ENCODE results near the gene ATRAID. TPM values are rescaled to one million over a fixed set of nuclear protein-coding genes. Genes with fewer than 3 reads are reported as not detected.
A peak's percentile ranks its signal among the peaks of the same experiment; 100 is the strongest.

The ATRAID gene
- total and polyA plus RNA-seq, 12 donors: 116 to 162 (median 132) TPM

GRCh38 chr2:27262379-27263286 is 50.8 kb downstream of the ATRAID start, which contains the start of gene SLC30A3:
SLC30A3 (minus strand) TSS chr2:27263047; CDS start chr2:27262906, 141 bp downstream.
- ATAC-seq (peak; percentile 76 to 85 (median 78)), DNase-seq (peak; percentile 68 to 77)
- H3K27me3 ChIP-seq: peaks cover 0 to 98% (median 73%) of the 10 kb centered on the region in 7 donors
- peak in 4 of 9 donors; percentile 10 to 17 (median 14) for TF ChIP-seq CTCF (IDR thresholded peaks at IDR 0.05)
- intact Hi-C loops (cut with DNase I): loop anchor here in 2 of 10 donors (1.0 to 10.0 kb wide), 3 partner anchors 21 to 308 kb away; partner anchors contain the start of gene UCN (in 1 of the 2)
- peak within 1 kb of the TSS; percentile 40 to 70 (median 64) for H3K4me3 ChIP-seq
- 0% methylated on average over 89 to 96 of the region's 96 CpGs for WGBS, 2 donors
- no peaks in the 10 kb centered on the region for H3K9me3 ChIP-seq
- no peaks in the 10 kb centered on the region for H3K36me3 ChIP-seq
- H3K27ac ChIP-seq: peak within 1 kb of the TSS in 3 of 10 donors; percentile 9 to 39 (median 32)
- peaks cover 0 to 40% (median 34%) of the 10 kb centered on the region in 9 donors for H3K4me1 ChIP-seq

- WGBS, 2 donors: 1 to 2% methylated on average over 46 of the region's 46 CpGs
- peak in 1 of 8 donors; percentile 8 for ATAC-seq
- H3K27ac ChIP-seq: peak overlapping the region in 3 of 10 donors; percentile 6 to 39 (median 9)
These were observed 51.7 kb downstream of the ATRAID start for GRCh38 chr2:27263287-27264252.

GRCh38 chr2:27264253-27264752 is 52.5 kb downstream of the ATRAID start:
- Histone ChIP-seq H3K36me3 (no peaks in the 10 kb centered on the region), H3K9me3 (no peaks in the 10 kb centered on the region), H3K4me3 (peak overlapping the region in 9 of 10 donors; percentile 30 to 68 (median 63)), H3K27me3 (peaks cover 0 to 98% (median 59%) of the 10 kb centered on the region in 7 donors), H3K27ac (peak overlapping the region in 8 of 10 donors; percentile 34 to 77 (median 48)), H3K4me1 (peaks cover 0 to 46% (median 34%) of the 10 kb centered on the region in 9 donors)
- intact Hi-C loops (cut with DNase I): loop anchor here in 2 of 10 donors (5.0 to 10.0 kb wide), 2 partner anchors 43 to 310 kb away; partner anchors contain the start of gene UCN (in 1 of the 2)
- DNase-seq (no peak), ATAC-seq (peak in 7 of 8 donors; percentile 31 to 66 (median 55))
- 1% methylated on average over 38 of the region's 38 CpGs for WGBS, 2 donors
- TF ChIP-seq CTCF (IDR thresholded peaks at IDR 0.05): no peak

More at GRCh38 chr2:27263287-27264252, 51.7 kb downstream of the ATRAID start:
- peaks cover 0 to 98% (median 64%) of the 10 kb centered on the region in 7 donors for H3K27me3 ChIP-seq
- no peak for DNase-seq
- no peak for TF ChIP-seq CTCF (IDR thresholded peaks at IDR 0.05)
- no peaks in the 10 kb centered on the region for H3K36me3 ChIP-seq
- H3K9me3 ChIP-seq: no peaks in the 10 kb centered on the region
- peak overlapping the region; percentile 40 to 70 (median 64) for H3K4me3 ChIP-seq
- intact Hi-C loops (cut with DNase I): loop anchor here in 2 of 10 donors (5.0 to 10.0 kb wide), 2 partner anchors 44 to 309 kb away; partner anchors contain the start of gene UCN (in 1 of the 2)
- peaks cover 0 to 40% (median 34%) of the 10 kb centered on the region in 9 donors for H3K4me1 ChIP-seq
